Tibial artery (tissue), 4 donors: ENCODE measurements around the gene PCSK2.

Source experiments
- DNase-seq, 2 donors: peaks; one replicate each; pipeline ENCODE4 v3.0.0-alpha.2; 2019
- H3K27ac ChIP-seq, 2 donors: fragments of 200-600 bp; sonication (generic) in 1 of 2; 1 replicate in 1 of 2; 2 replicates in 1 of 2; pipeline ENCODE4 v1.5.1; 2018 to 2019; ENCODE audit warnings: mild to moderate bottlenecking in 1 of 2
- H3K27me3 ChIP-seq, 2 donors: fragments of 200-600 bp; sonication (generic) in 1 of 2; one replicate each; pipeline versions ENCODE4 v1.5.1 to v1.6.0; 2016 to 2019
- H3K36me3 ChIP-seq, 3 donors: fragments of 200-600 bp; sonication (generic) in 2 of 3; one replicate each; pipeline ENCODE4 v1.5.1; 2016 to 2019; ENCODE audit warnings: mild to moderate bottlenecking in 2 of 3
- H3K4me1 ChIP-seq, 4 donors: fragments of 200-600 bp; sonication (generic) in 2 of 4; 1 replicate in 3 of 4; 2 replicates in 1 of 4; pipeline ENCODE4 v1.5.1; 2016 to 2019
- H3K4me3 ChIP-seq, 2 donors: fragments of 200-600 bp; sonication (generic) in 1 of 2; 1 replicate in 1 of 2; 2 replicates in 1 of 2; pipeline ENCODE4 v1.5.1; 2018 to 2019; ENCODE audit warnings: mild to moderate bottlenecking in 2 of 2
- H3K9me3 ChIP-seq, 3 donors: fragments of 200-600 bp; sonication (generic) in 1 of 3; one replicate each; pipeline ENCODE4 v1.5.1; 2016 to 2019
- intact Hi-C: fragments of 100-400 bp; cut with DNase I; formaldehyde crosslinking; loops from one replicate; pipeline ENCODE4 v1.15.0; 2023; ENCODE audit warnings: low total_unique reads
- TF ChIP-seq, protein P1 (sequence below), 2 experiments: fragments of 200-600 bp in 1 of 2; fragments of 450-650 bp in 1 of 2; IDR thresholded peaks; one replicate each; pipeline ENCODE4 v1.5.1; 2017 to 2019; ENCODE audit warnings: antibody characterized with exemption in 2 of 2, mild to moderate bottlenecking in 1 of 2, moderate library complexity in 1 of 2

Gene PCSK2

DNA sequence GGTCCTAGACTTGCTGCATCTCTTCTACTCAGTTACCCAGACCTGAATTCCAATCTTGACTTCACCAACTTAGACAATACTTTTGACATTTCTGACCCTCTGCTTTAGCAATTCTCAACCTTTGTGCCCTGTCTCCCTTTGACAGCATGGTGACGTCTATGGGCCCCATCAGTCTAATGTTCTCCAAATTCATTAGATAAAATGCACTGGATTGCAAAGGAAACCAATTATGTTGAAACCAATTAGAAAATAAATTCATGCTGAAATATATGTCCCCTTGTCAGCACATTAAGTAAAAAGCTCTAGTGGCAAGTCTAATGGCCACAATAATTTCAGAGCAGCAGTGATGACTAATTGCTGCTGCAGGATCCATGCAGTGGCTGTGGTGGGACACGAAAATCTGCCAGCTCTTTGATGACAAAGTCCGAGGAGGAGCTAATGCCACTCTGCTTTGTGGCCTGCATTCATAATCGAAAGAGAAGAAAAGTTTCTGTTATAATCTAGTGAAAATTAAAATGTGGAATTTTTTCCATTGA, 240.3 kb downstream of the PCSK2 start:
- Histone ChIP-seq H3K4me1 (no peaks in the 10 kb centered on the region), H3K27ac (no peak overlapping the region), H3K4me3 (no peak overlapping the region), H3K27me3 (no peaks in the 10 kb centered on the region), H3K9me3 (no peaks in the 10 kb centered on the region), H3K36me3 (no peaks in the 10 kb centered on the region)
- no peak for DNase-seq
- TF ChIP-seq, protein P1, sequence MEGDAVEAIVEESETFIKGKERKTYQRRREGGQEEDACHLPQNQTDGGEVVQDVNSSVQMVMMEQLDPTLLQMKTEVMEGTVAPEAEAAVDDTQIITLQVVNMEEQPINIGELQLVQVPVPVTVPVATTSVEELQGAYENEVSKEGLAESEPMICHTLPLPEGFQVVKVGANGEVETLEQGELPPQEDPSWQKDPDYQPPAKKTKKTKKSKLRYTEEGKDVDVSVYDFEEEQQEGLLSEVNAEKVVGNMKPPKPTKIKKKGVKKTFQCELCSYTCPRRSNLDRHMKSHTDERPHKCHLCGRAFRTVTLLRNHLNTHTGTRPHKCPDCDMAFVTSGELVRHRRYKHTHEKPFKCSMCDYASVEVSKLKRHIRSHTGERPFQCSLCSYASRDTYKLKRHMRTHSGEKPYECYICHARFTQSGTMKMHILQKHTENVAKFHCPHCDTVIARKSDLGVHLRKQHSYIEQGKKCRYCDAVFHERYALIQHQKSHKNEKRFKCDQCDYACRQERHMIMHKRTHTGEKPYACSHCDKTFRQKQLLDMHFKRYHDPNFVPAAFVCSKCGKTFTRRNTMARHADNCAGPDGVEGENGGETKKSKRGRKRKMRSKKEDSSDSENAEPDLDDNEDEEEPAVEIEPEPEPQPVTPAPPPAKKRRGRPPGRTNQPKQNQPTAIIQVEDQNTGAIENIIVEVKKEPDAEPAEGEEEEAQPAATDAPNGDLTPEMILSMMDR (IDR thresholded peaks at IDR 0.05), result no peak
- intact Hi-C loops, result no loop called here

DNA sequence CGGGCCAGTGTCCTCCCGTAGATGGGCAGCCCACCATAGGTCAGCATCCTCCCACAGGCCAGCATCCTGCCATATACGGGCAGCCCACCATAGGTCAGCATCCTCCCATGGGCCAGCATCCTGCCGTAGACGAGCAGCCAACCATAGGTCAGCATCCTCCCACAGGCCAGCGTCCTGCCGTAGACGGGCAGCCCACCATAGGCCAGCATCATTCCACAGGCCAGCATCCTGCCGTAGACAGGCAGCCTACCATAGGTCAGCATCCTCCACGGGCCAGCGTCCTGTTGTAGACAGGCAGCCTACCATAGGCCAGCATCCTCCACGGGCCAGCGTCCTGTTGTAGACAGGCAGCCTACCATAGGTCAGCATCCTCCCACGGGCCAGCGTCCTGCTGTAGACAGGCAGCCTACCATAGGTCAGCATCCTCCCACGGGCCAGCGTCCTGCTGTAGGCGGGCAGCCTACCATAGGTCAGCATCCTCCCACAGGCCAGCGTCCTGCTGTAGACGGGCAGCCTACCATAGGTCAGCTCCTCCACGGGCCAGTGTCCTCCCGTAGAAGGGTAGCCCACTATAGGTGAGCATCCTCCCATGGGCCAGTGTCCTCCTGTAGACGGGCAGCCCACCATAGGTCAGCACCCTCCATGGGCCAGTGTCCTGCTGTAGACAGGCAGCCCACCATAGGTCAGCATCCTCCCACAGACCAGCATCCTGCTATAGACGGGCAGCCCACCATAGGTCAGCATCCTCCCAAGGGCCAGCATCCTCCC, 241.4 kb downstream of the PCSK2 start:
- H3K4me3 ChIP-seq, result no peak overlapping the region
- H3K4me1 ChIP-seq, result no peaks in the 10 kb centered on the region
- no peaks in the 10 kb centered on the region for H3K36me3 ChIP-seq
- intact Hi-C loops, result no loop called here
- H3K27ac ChIP-seq, result no peak overlapping the region
- TF ChIP-seq, protein P1 (IDR thresholded peaks at IDR 0.05), result no peak
- H3K9me3 ChIP-seq, result no peaks in the 10 kb centered on the region
- no peaks in the 10 kb centered on the region for H3K27me3 ChIP-seq
- DNase-seq, result no peak

DNA sequence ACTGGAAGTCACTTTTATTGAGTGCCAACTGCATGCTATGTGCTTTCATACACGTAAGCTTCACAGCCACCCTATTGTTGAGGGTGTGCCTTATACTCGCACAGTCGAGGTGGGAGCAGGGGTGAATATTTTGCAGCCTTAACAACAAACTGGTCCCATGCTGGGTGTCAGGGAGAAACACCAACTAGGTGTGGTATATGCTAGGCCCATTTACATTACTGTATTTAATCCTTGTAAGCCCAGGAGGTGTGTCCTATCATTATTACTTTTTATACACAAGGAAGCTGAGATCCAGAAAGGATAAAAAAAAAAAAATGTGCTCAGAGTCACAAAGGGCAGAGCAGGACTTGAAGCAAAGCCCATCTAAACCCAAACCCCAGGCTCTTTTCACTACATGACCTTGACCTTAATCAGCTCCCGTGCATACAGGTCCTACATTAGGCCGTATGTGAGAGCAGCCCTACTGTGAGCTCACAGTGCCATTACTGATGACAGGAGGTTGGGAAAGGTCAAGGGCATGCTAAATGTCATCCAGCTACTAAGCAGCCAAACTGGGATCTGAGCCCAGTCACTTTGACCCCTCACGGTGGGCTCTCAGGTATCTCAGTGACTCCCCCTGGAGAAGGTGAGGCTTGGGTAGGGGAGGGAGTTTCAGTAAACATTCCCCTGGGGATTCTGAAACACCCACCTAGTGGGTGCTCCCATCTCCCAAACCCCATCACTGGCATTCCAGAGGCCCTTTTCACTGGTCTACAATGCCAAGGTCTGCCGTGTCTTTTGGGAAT, 242.6 kb downstream of the PCSK2 start:
- intact Hi-C loops, result no loop called here
- Histone ChIP-seq H3K36me3 (no peaks in the 10 kb centered on the region), H3K4me1 (no peaks in the 10 kb centered on the region), H3K4me3 (no peak overlapping the region), H3K9me3 (no peaks in the 10 kb centered on the region), H3K27ac (no peak overlapping the region), H3K27me3 (no peaks in the 10 kb centered on the region)
- TF ChIP-seq, protein P1 (IDR thresholded peaks at IDR 0.05), result no peak
- DNase-seq, result no peak

DNA sequence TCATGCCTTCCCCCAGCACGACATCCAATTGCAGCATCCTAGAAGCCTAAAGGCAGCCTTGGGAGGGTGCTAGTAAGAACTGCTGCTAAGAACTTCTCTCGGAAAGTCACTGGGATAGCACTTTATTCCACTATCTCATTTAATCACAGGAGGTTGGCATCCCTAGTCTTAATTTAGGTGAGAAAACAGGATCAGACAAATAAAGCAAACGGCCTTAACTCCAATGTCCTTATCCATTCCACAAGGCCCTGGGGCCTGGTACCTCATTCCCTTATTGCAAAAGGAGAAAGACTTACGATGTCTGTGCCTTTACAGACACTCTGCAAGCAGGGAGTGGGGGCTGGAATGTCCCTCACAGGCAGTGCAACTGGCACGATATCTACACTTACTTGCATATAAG, 243.7 kb downstream of the PCSK2 start:
- Histone ChIP-seq H3K27me3 (no peaks in the 10 kb centered on the region), H3K36me3 (no peaks in the 10 kb centered on the region), H3K4me1 (no peaks in the 10 kb centered on the region), H3K9me3 (no peaks in the 10 kb centered on the region), H3K4me3 (no peak overlapping the region), H3K27ac (no peak overlapping the region)
- intact Hi-C loops, result no loop called here
- no peak for DNase-seq
- TF ChIP-seq, protein P1 (IDR thresholded peaks at IDR 0.05), result no peak

DNA sequence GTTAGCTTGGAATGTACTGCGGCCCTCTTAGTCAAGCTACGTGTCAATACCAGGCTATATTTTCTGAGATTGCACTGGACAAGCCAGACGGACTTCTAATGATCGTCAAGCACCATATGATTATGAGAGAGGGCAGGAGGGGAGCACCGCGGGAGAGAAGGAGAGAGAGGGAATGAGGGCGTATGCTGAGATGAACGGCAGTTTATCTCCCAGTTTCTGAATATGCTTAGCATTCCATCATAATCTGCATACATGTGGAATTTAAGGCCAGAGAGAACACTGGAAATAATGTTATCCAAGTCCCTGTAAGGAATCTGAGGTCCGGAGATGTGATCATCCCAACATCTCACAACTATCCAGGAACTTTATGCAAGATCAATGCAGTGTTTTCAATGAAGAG, 244.1 kb downstream of the PCSK2 start:
- Histone ChIP-seq H3K4me3 (no peak overlapping the region), H3K27ac (no peak overlapping the region), H3K4me1 (no peaks in the 10 kb centered on the region), H3K9me3 (no peaks in the 10 kb centered on the region), H3K36me3 (no peaks in the 10 kb centered on the region), H3K27me3 (no peaks in the 10 kb centered on the region)
- DNase-seq, result no peak
- TF ChIP-seq, protein P1 (IDR thresholded peaks at IDR 0.05), result no peak
- intact Hi-C loops, result no loop called here
